ENCODE measurements around the gene CYP27B1. TPM values are rescaled to one million over a fixed set of nuclear protein-coding genes. Genes with fewer than 3 reads are reported as not detected.
A peak's percentile ranks its signal among the peaks of the same experiment; 100 is the strongest.

CYP27B1 gene
- total and polyA plus RNA-seq, 2 donors from 2014 or later, result 3.5 to 33.4 TPM

GRCh38 chr12:57771873-57772428, 5.1 kb upstream of the CYP27B1 start, which contains the start of gene METTL1:
METTL1 (minus strand) TSS chr12:57772105; CDS start chr12:57772083, 22 bp downstream.
- FAIRE-seq, result no peak
- Histone ChIP-seq H3K4me3 (ENCODE audit: low read length in 3 of 3) (peak within 1 kb of the TSS; percentile 81 to 95 (median 89)), H3K36me3 (ENCODE audit: control insufficient read depth in 2 of 3, insufficient read depth in 3 of 3, low read length in 3 of 3) (peaks cover 0 to 4% (median 0%) of the 10 kb centered on the region in 3 donors), H3K27me3 (ENCODE audit: control insufficient read depth, insufficient read depth, low read length) (peaks cover under 1% of the 10 kb centered on the region), H3K9me3 (ENCODE audit: control insufficient read depth in 2 of 3, insufficient read depth in 1 of 3, low read length in 3 of 3) (no peaks in the 10 kb centered on the region), H3K4me1 (ENCODE audit: control insufficient read depth in 2 of 3, insufficient read depth in 2 of 3, low read depth in 1 of 3, low read length in 3 of 3) (peaks cover 0 to 7% (median 0%) of the 10 kb centered on the region in 3 donors), H3K9ac (ENCODE audit: low read length in 3 of 3) (peak within 1 kb of the TSS; percentile 61 to 86 (median 83)), H3K27ac (ENCODE audit: low read depth in 2 of 2, low read length in 2 of 2) (peak within 1 kb of the TSS; percentile 91 to 96)
- DNase-seq, result peak; percentile 97 to 99 (median 98)
- intact Hi-C loops (cut with DNase I), result no loop called here
- no peak for TF ChIP-seq CTCF (IDR thresholded peaks at IDR 0.05; ENCODE audit: borderline replicate concordance, extremely low read depth, insufficient read depth)

- Histone ChIP-seq H3K4me1 (ENCODE audit: control insufficient read depth in 2 of 3, insufficient read depth in 2 of 3, low read depth in 1 of 3, low read length in 3 of 3) (peaks cover 0 to 12% (median 4%) of the 10 kb centered on the region in 3 donors), H3K27ac (ENCODE audit: low read depth in 2 of 2, low read length in 2 of 2) (peak overlapping the region; percentile 91 to 96), H3K27me3 (ENCODE audit: control insufficient read depth, insufficient read depth, low read length) (peaks cover 6% of the 10 kb centered on the region), H3K9me3 (ENCODE audit: control insufficient read depth in 2 of 3, insufficient read depth in 1 of 3, low read length in 3 of 3) (no peaks in the 10 kb centered on the region), H3K9ac (ENCODE audit: low read length in 3 of 3) (peak overlapping the region; percentile 20 to 83 (median 58)), H3K36me3 (ENCODE audit: control insufficient read depth in 2 of 3, insufficient read depth in 3 of 3, low read length in 3 of 3) (peaks cover 0 to 2% (median 0%) of the 10 kb centered on the region in 3 donors), H3K4me3 (ENCODE audit: low read length in 3 of 3) (peak overlapping the region; percentile 81 to 95 (median 89))
- DNase-seq (peak; percentile 93 to 97 (median 95)), FAIRE-seq (no peak)
- intact Hi-C loops (cut with DNase I), result no loop called here
- no peak for TF ChIP-seq CTCF (IDR thresholded peaks at IDR 0.05; ENCODE audit: borderline replicate concordance, extremely low read depth, insufficient read depth)
These were observed 4.5 kb upstream of the CYP27B1 start for GRCh38 chr12:57771236-57771872.

- H3K27ac ChIP-seq (ENCODE audit: low read depth in 2 of 2, low read length in 2 of 2), result peak overlapping the region in 1 of 2 donors; percentile 96
- DNase-seq, result no peak
- no peak for FAIRE-seq
- H3K27me3 ChIP-seq (ENCODE audit: control insufficient read depth, insufficient read depth, low read length), result peaks cover 12% of the 10 kb centered on the region
- H3K36me3 ChIP-seq (ENCODE audit: control insufficient read depth in 2 of 3, insufficient read depth in 3 of 3, low read length in 3 of 3), result peaks cover 0 to 1% (median 0%) of the 10 kb centered on the region in 3 donors
- TF ChIP-seq CTCF (IDR thresholded peaks at IDR 0.05; ENCODE audit: borderline replicate concordance, extremely low read depth, insufficient read depth), result no peak
- intact Hi-C loops (cut with DNase I), result no loop called here
- H3K4me1 ChIP-seq (ENCODE audit: control insufficient read depth in 2 of 3, insufficient read depth in 2 of 3, low read depth in 1 of 3, low read length in 3 of 3), result peaks cover 0 to 18% (median 7%) of the 10 kb centered on the region in 3 donors
- peak overlapping the region in 2 of 3 donors; percentile 17 to 95 for H3K4me3 ChIP-seq (ENCODE audit: low read length in 3 of 3)
- H3K9me3 ChIP-seq (ENCODE audit: control insufficient read depth in 2 of 3, insufficient read depth in 1 of 3, low read length in 3 of 3), result no peaks in the 10 kb centered on the region
- H3K9ac ChIP-seq (ENCODE audit: low read length in 3 of 3), result peak overlapping the region in 1 of 3 donors; percentile 83
These were observed 3.9 kb upstream of the CYP27B1 start for GRCh38 chr12:57770734-57771133.

Measured in kidney (tissue), 14 donors.